Measurements from ENCODE around the gene NPAS4. TPM values are rescaled to one million over a fixed set of nuclear protein-coding genes. Genes with fewer than 3 reads are reported as not detected.
"Not testable (repeated sequence)": the region's sequence is repeated elsewhere in the genome, so short reads cannot be mapped to it uniquely, and the experiment has no call there.

NPAS4 gene
- under 1 TPM in 1 of 9 donors, not detected in 8; 0.75 TPM for total RNA-seq
- under 1 TPM in 1 of 2 donors, not detected in 1; 0.04 TPM for polyA plus RNA-seq
- long read RNA-seq, donor 1, result 0 reads
- long read RNA-seq, donor 2, result 0 reads
- long read RNA-seq, donor 3, result 0 reads

DNA sequence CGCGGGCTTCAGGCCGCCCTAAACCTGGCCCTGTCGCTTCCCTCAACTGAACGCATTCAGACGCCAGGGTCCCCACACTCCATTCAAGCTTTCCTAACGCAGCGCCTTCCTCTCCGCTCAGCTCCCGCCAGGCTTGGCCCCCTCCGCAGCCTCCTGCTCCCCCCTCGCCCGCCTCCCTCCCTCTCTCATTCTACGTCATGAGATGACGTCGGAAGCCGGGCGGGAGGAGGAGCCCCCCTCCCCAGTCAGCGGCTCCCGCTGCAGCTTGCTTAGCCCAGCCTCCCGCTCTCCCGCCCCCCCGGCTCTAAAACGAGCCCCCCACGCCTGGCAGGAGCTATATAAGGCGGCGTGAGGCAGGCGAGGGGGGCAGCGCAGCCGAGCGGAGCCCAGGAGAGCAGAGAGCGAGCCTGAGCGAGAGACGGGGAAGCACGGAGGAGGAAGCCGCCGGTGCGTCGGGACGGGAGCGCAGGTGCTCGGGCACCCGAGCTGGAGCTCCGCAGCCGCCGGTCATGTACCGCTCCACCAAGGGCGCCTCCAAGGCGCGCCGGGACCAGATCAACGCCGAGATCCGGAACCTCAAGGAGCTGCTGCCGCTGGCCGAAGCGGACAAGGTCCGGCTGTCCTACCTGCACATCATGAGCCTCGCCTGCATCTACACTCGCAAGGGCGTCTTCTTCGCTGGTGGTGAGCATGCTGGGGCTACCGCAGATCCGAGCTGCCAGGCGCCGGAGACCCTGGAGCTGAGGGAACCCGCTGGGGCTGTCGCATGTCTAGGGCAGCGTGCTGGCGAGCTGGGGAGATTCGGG, at the start of gene NPAS4:
Gene NPAS4 (plus strand): TSS at position 365 of the 806 bp plus-strand sequence. CDS start 145 bp downstream, at position 510.
- DNase-seq, result no peak
- 7 to 9% (median 8%) methylated on average over 26 to 71 of the region's 71 CpGs for whole genome bisulfite sequencing, 4 donors
- intact Hi-C loops (cut with DNase I), result no loop called here
- Histone ChIP-seq H3K4me3 (no peak within 1 kb of the TSS), H3K9me3 (no peaks in the 10 kb centered on the region), H3K27me3 (peaks cover 0 to 25% (median 3%) of the 10 kb centered on the region in 9 donors), H3K36me3 (no peaks in the 10 kb centered on the region), H3K27ac (no peak within 1 kb of the TSS), H3K4me1 (peaks cover 0 to 53% (median 25%) of the 10 kb centered on the region in 12 donors)
- no peak for ATAC-seq
- TF ChIP-seq, protein P1, sequence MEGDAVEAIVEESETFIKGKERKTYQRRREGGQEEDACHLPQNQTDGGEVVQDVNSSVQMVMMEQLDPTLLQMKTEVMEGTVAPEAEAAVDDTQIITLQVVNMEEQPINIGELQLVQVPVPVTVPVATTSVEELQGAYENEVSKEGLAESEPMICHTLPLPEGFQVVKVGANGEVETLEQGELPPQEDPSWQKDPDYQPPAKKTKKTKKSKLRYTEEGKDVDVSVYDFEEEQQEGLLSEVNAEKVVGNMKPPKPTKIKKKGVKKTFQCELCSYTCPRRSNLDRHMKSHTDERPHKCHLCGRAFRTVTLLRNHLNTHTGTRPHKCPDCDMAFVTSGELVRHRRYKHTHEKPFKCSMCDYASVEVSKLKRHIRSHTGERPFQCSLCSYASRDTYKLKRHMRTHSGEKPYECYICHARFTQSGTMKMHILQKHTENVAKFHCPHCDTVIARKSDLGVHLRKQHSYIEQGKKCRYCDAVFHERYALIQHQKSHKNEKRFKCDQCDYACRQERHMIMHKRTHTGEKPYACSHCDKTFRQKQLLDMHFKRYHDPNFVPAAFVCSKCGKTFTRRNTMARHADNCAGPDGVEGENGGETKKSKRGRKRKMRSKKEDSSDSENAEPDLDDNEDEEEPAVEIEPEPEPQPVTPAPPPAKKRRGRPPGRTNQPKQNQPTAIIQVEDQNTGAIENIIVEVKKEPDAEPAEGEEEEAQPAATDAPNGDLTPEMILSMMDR (IDR thresholded peaks at IDR 0.05), result no peak
- no peak for TF ChIP-seq POLR2A (IDR thresholded peaks at IDR 0.05)

DNA sequence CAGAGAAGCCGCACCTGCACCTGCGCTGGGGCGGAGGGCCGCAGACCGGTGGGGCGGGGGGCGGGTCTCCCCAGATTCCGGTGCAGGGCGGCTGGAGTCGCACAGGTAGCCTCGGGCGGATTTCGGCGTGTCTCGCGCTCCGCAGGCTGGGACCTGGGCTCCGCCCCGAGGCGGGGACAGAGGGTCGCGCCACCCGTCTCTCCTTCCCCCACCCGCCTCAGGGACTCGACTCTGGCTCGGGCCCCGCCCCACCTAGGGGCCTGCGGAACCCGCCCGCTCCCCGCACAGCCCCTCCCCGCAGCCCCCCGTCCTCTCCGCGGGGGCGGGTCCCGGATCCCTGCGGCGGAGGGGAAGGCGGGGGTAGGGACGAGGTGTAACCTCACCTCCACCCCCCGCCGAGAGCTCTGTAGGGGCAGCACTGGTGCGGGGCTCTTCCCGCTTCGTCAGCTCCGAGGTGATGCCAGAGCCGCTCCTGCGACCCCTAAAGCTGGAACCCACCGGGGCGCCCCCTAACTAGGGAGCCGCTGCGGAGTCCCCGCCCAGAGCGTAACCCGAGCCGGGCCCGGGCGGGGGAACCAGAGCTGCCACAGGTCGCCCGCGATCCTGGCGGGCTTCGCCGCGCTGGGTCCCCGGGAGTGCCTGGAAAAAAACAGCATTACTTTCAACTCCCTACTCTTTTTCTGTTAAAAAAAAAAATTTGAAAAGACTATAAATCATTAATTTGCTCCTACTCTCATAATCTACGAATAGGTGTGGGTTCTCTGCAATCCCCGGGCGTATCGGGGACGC, 49.0 kb upstream of the NPAS4 start, which contains the start of gene SLC29A2:
Gene SLC29A2 (minus strand): TSS at position 134 of the 789 bp plus-strand sequence. CDS start 169 bp downstream, outside the sequence.
- TF ChIP-seq, protein P1 (IDR thresholded peaks at IDR 0.05), result no peak
- TF ChIP-seq POLR2A (IDR thresholded peaks at IDR 0.05), result peak in 1 of 2 donors; percentile 8
- WGBS, 4 donors, result 0 to 1% (median 1%) methylated on average over 35 to 72 of the region's 72 CpGs
- peak; percentile 50 to 84 (median 74) for DNase-seq
- Histone ChIP-seq H3K36me3 (peaks cover 0 to 4% (median 0%) of the 10 kb centered on the region in 9 donors), H3K4me3 (peak within 1 kb of the TSS; percentile 56 to 88 (median 75)), H3K9me3 (no peaks in the 10 kb centered on the region), H3K4me1 (peaks cover 0 to 48% (median 23%) of the 10 kb centered on the region in 12 donors), H3K27me3 (peaks cover 0 to 46% (median 9%) of the 10 kb centered on the region in 9 donors), H3K27ac (peak within 1 kb of the TSS; percentile 73 to 92 (median 84))
- intact Hi-C loops (cut with DNase I), result loop anchor here in 1 of 10 donors (1.0 kb wide), 1 partner anchor 27 kb away; the partner anchor contains the start of gene BRMS1
- ATAC-seq, result peak; percentile 63 to 82 (median 76)

DNA sequence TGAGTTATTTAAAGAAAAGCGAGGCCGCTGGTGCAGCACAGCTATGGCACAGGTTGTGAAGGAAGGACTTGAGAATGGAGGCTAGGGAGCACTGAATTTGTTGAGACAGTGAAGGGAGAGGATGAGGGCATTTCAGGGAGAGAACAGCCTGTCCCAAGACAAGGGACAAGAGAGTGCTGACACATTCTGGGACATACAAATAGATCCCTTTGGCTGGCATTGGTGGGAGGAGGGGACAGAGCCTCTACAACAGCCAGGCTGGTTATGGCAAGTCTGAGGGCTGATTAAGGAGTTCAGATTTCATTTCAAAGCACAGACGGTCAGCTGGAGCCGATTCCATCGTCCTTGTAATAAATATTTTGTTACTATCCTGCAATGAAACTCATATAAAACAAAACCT, 47.6 kb upstream of the NPAS4 start:
- Histone ChIP-seq H3K4me3 (no peak overlapping the region), H3K4me1 (peaks cover 0 to 48% (median 23%) of the 10 kb centered on the region in 12 donors), H3K36me3 (no peaks in the 10 kb centered on the region), H3K9me3 (no peaks in the 10 kb centered on the region), H3K27me3 (peaks cover 0 to 52% (median 9%) of the 10 kb centered on the region in 9 donors), H3K27ac (peak overlapping the region; percentile 73 to 92 (median 84))
- DNase-seq (peak in 4 of 5 donors; percentile 40 to 81 (median 60)), ATAC-seq (peak; percentile 68 to 83 (median 73))
- 48 to 54% (median 52%) methylated on average over 5 of the region's 5 CpGs for WGBS, 4 donors
- intact Hi-C loops (cut with DNase I), result no loop called here
- TF ChIP-seq, protein P1 (IDR thresholded peaks at IDR 0.05), result no peak
- no peak for TF ChIP-seq POLR2A (IDR thresholded peaks at IDR 0.05)

DNA sequence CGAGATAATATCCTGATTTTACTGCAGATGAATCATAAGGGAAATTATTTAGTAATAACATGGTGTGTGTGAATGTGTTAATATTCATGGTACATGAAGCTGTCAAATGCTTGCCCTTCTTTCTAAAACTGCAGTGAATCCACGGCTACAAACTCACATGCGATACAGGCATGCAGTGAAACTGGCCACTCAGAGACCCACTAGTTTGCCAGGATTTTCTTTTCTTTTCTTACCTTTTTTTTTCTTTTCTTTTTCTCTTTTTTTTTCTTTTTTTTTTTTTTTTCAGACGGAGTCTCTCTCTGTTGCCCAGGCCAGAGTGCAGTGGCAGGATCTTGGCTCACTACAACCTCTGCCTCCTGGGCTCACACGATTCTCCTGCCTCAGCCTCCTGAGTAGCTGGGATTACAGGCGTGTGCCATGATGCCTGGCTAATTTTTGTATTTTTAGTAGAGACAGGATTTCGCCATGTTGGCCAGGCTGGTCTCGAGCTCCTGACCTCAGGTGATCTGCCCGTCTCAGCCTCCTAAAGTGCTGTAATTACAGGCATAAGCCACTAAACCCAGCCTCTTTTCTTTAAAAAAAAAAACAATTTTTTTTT, 47.0 kb upstream of the NPAS4 start:
- intact Hi-C loops (cut with DNase I); H3K9me3 ChIP-seq; ATAC-seq; H3K36me3 ChIP-seq; H3K4me3 ChIP-seq; DNase-seq: not testable (repeated sequence)
- H3K27me3 ChIP-seq, result peaks cover 0 to 52% (median 9%) of the 10 kb centered on the region in 9 donors
- peaks cover 0 to 48% (median 23%) of the 10 kb centered on the region in 12 donors for H3K4me1 ChIP-seq
- WGBS, 4 donors, result 66 to 70% (median 68%) methylated on average over 9 of the region's 9 CpGs
- peak overlapping the region; percentile 39 to 92 (median 84) for H3K27ac ChIP-seq

DNA sequence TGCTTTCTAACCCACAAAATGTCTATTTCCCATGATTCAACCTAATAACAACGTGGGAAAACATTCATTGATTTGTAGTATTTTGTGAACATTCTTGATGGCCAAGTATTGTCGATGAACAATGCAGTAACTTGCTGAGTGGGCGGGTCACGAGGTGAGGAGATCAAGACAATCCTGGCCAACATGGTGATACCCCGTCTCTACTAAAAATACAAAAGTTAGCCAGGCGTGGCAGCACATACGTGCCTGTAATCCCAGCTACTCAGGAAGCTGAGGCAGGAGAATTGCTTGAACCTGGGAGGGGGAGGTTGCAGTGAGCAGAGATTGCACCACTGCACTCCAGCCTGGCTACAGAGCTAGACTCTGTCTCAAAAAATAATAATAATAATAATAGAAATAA, 40.6 kb upstream of the NPAS4 start:
- H3K36me3 ChIP-seq; DNase-seq; H3K9me3 ChIP-seq; intact Hi-C loops (cut with DNase I); H3K4me3 ChIP-seq; H3K27ac ChIP-seq; H3K4me1 ChIP-seq; ATAC-seq: not testable (repeated sequence)
- H3K27me3 ChIP-seq, result peaks cover 0 to 13% (median 0%) of the 10 kb centered on the region in 9 donors
- WGBS, 4 donors, result 15 to 23% (median 19%) methylated on average over 7 of the region's 7 CpGs

DNA sequence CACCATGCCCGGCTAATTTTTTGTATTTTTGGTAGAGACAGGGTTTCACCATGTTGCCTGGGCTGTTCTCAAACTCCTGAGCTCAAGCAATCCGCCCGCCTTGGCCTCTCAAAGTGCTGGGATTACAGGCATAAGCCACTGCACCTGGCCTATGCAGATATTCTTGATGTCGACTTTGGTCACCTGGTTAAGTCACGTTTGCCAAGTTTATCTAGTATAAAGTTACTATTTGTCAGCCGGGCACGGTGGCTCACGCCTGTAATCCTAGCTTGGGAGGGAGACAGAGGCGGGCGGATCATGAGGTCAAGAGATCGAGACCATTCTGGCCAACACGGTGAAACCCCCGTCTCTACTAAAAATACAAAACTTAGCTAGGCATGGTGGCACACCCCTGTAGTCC, 36.5 kb upstream of the NPAS4 start:
- 82 to 88% (median 85%) methylated on average over 13 of the region's 13 CpGs for WGBS, 4 donors
- H3K27me3 ChIP-seq; H3K36me3 ChIP-seq; intact Hi-C loops (cut with DNase I); DNase-seq; ATAC-seq; H3K4me3 ChIP-seq; H3K27ac ChIP-seq; H3K9me3 ChIP-seq; H3K4me1 ChIP-seq: not testable (repeated sequence)

Measured in heart left ventricle (tissue), 16 donors.